K562 (cell line): ENCODE measurements around the gene VPS33A. TPM values are rescaled to one million over a fixed set of nuclear protein-coding genes. Genes with fewer than 3 reads are reported as not detected.

Experiments
- BRCA1 ChIP-seq, 2 experiments: fragments of 450-650 bp in 1 of 2; sonication (generic) in 1 of 2; formaldehyde crosslinking in 1 of 2; IDR thresholded peaks; 2 replicates each; pipeline versions ENCODE4 v1.5.0 to v1.6.1; 2017 to 2020; ENCODE audit warnings: mild to moderate bottlenecking in 1 of 2, missing genetic modification reagents in 1 of 2
- HSF4 ChIP-seq: fragments of 250-450 bp; sonication (Bioruptor Pico); IDR thresholded peaks from 2 replicates; pipeline ENCODE4 v2.1.2; 2022; ENCODE audit warnings: mild to moderate bottlenecking, moderate library complexity, borderline replicate concordance
- JUN ChIP-seq, 2 experiments: sonication (generic) in 1 of 2; formaldehyde crosslinking in 1 of 2; IDR thresholded peaks; 2 replicates each; pipeline versions ENCODE4 v1.6.1 to v1.8.0; 2012 to 2022; ENCODE audit warnings: borderline replicate concordance in 2 of 2, mild to moderate bottlenecking in 2 of 2, improper control_type of control experiment in 1 of 2, low read depth in 1 of 2, low read length in 1 of 2, missing genetic modification reagents in 1 of 2
- MEF2A ChIP-seq: IDR thresholded peaks from 2 replicates; pipeline ENCODE4 v1.6.1; 2011; ENCODE audit warnings: low read depth, mild to moderate bottlenecking, low read length, moderate library complexity; ENCODE audit not compliant: control insufficient read depth
- MYC ChIP-seq, 2 experiments: fragments of 250-450 bp in 1 of 2; sonication (Bioruptor Pico) in 1 of 2; IDR thresholded peaks; 2 replicates each; pipeline versions ENCODE4 v1.5.1 to v1.6.1; 2012 to 2021; ENCODE audit warnings: low read depth in 2 of 2, borderline replicate concordance in 1 of 2, improper control_type of control experiment in 1 of 2, low read length in 1 of 2, mild to moderate bottlenecking in 1 of 2, moderate library complexity in 1 of 2
- NFE2L1 ChIP-seq: fragments of 450-650 bp; IDR thresholded peaks from 2 replicates; pipeline ENCODE4 v1.6.1; 2016; ENCODE audit warnings: missing genetic modification characterization, low read depth, mild to moderate bottlenecking, missing compliant biosample characterization, moderate library complexity, borderline replicate concordance
- PHF21A ChIP-seq: fragments of 450-650 bp; IDR thresholded peaks from 2 replicates; pipeline ENCODE4 v1.6.1; 2017; ENCODE audit warnings: low read depth, borderline replicate concordance
- POLR2AphosphoS2 ChIP-seq: IDR thresholded peaks from 2 replicates; pipeline ENCODE4 v1.6.1; 2012; ENCODE audit warnings: low read length, improper control_type of control experiment
- SIX5 ChIP-seq, 2 experiments: IDR thresholded peaks; 2 replicates each; pipeline ENCODE4 v1.6.1; 2011; ENCODE audit warnings: low read length in 2 of 2, borderline replicate concordance in 1 of 2, low read depth in 1 of 2, mild to moderate bottlenecking in 1 of 2, moderate library complexity in 1 of 2; ENCODE audit not compliant: insufficient read depth in 1 of 2
- SMARCE1 ChIP-seq: fragments of 450-650 bp; IDR thresholded peaks from 2 replicates; pipeline ENCODE4 v1.7.1; 2016; ENCODE audit warnings: mild to moderate bottlenecking
- UBTF ChIP-seq, 2 experiments: IDR thresholded peaks; 2 replicates each; pipeline ENCODE4 v1.6.1; 2012; ENCODE audit warnings: improper control_type of control experiment in 2 of 2, low read depth in 2 of 2, low read length in 2 of 2, borderline replicate concordance in 1 of 2
- USF1 ChIP-seq: sonication (generic); formaldehyde crosslinking; IDR thresholded peaks from 2 replicates; pipeline ENCODE4 v1.9.0; 2022; ENCODE audit warnings: mild to moderate bottlenecking, missing genetic modification reagents
- ZNF253 ChIP-seq: fragments of 250-450 bp; sonication (Bioruptor Pico); conservative IDR thresholded peaks from 2 replicates; pipeline ENCODE4 v1.6.1; 2021; ENCODE audit warnings: mild to moderate bottlenecking
- ZNF354B ChIP-seq: fragments of 250-450 bp; sonication (Bioruptor Pico); IDR thresholded peaks from 2 replicates; pipeline ENCODE4 v1.4.0; 2020
- ZNF592 ChIP-seq: fragments of 450-650 bp; IDR thresholded peaks from 2 replicates; pipeline ENCODE4 v1.6.1; 2017; ENCODE audit warnings: antibody characterized with exemption, mild to moderate bottlenecking
- ZNF644 ChIP-seq: fragments of 200-800 bp; sonication (Bioruptor generic); IDR thresholded peaks from 2 replicates; pipeline ENCODE4 v1.6.1; 2016; ENCODE audit warnings: low read depth, missing genetic modification characterization, missing compliant biosample characterization
- polyA plus RNA-seq, 8 experiments: library from polyadenylated mRNA; depleted of rRNA in 4 of 8; stranded (reverse) in 5 of 8; unstranded in 3 of 8; fragments of >200 nt; fragmentation: Nextera tagmentation in 2 of 8; fragmentation: Illumina TruSeq in 1 of 8; extraction: Ambion mirVana in 2 of 8; extraction: Trizol in 1 of 8; gene quantifications; 2 replicates each; pipeline versions ENCODE4 v1.2.1 to v1.2.3, GENCODE V29; 2011 to 2014; ENCODE audit warnings: inconsistent platforms in 1 of 8, missing spikeins in 1 of 8
- total RNA-seq, 7 experiments: library from RNA; depleted of rRNA in 6 of 7; stranded (reverse); fragments of >200 nt in 6 of 7; fragmentation: Illumina TruSeq in 2 of 7; extraction: Trizol in 2 of 7; gene quantifications; 2 replicates each; pipeline versions ENCODE4 v1.2.1 to v1.2.3, GENCODE V29; 2011 to 2021; ENCODE audit warnings: low replicate concordance in 1 of 7

The VPS33A gene
- total and polyA plus RNA-seq, 9 of the 15 experiments (the other 6 are each of a cell fraction or from before 2014, with no cell fraction given), result 10.6 to 34.3 (median 25.3) TPM

GRCh38 chr12:122197612-122197966 lies 68.7 kb downstream of the VPS33A start (continued):
- no peak; the same call in 1 of the 2 replicates for TF ChIP-seq ZNF592
- no peak for TF ChIP-seq USF1
- no peak for TF ChIP-seq NFE2L1
- TF ChIP-seq ZNF253 (CRISPR knock-in tag), result no peak
- TF ChIP-seq BRCA1 (IDR thresholded peaks at IDR 0.05), result no peak
- TF ChIP-seq BRCA1 (CRISPR knock-in tag; IDR thresholded peaks at IDR 0.05), result no peak
- TF ChIP-seq ZNF644 (tag), result no peak
- TF ChIP-seq MYC (IDR thresholded peaks at IDR 0.05; ENCODE audit: low read depth, low read length), result no peak
- no peak for TF ChIP-seq MYC (CRISPR knock-in tag; IDR thresholded peaks at IDR 0.05; ENCODE audit: borderline replicate concordance, low read depth)
- TF ChIP-seq HSF4 (CRISPR knock-in tag), result no peak
- TF ChIP-seq POLR2AphosphoS2, result no peak
- no peak for TF ChIP-seq UBTF (IDR thresholded peaks at IDR 0.05; ENCODE audit: borderline replicate concordance in 1 of 2, low read depth in 2 of 2, low read length in 2 of 2)
- TF ChIP-seq SMARCE1, result peak; percentile 10; the same call in 1 of the 2 replicates
- TF ChIP-seq SIX5 (IDR thresholded peaks at IDR 0.05; ENCODE audit: borderline replicate concordance in 1 of 2, insufficient read depth in 1 of 2, low read depth in 1 of 2, low read length in 2 of 2), result no peak
- TF ChIP-seq JUN (IDR thresholded peaks at IDR 0.05; ENCODE audit: borderline replicate concordance, low read depth, low read length), result peak; percentile 66
- TF ChIP-seq JUN (CRISPR knock-in tag; IDR thresholded peaks at IDR 0.05; ENCODE audit: borderline replicate concordance), result no peak
- TF ChIP-seq PHF21A, result no peak
- TF ChIP-seq MEF2A, result peak; percentile 88
- TF ChIP-seq ZNF354B, result no peak
